ENCODE results near the gene CREB3L4.

CREB3L4 gene

GRCh38 chr1:153942766-153943549 is 24.7 kb upstream of the CREB3L4 start:
- TF ChIP-seq JUND (IDR thresholded peaks at IDR 0.05; ENCODE audit: low read depth), result no peak
- no peak for DNase-seq (ENCODE audit: low read depth in 1 of 2, low spot score in 1 of 2)
- in situ Hi-C loops (cut with HindIII; ENCODE audit: low pct_unique_long_range_greater_than_20kb, low sequenced_read_pairs), result no loop called here

GRCh38 chr1:153944005-153944826 is 23.5 kb upstream of the CREB3L4 start:
- DNase-seq (ENCODE audit: low read depth in 1 of 2, low spot score in 1 of 2), result no peak
- in situ Hi-C loops (cut with HindIII; ENCODE audit: low pct_unique_long_range_greater_than_20kb, low sequenced_read_pairs), result no loop called here
- no peak for TF ChIP-seq JUND (IDR thresholded peaks at IDR 0.05; ENCODE audit: low read depth)

- in situ Hi-C loops (cut with HindIII; ENCODE audit: low pct_unique_long_range_greater_than_20kb, low sequenced_read_pairs), result no loop called here
- DNase-seq (ENCODE audit: low read depth in 1 of 2, low spot score in 1 of 2), result no peak
- TF ChIP-seq JUND (IDR thresholded peaks at IDR 0.05; ENCODE audit: low read depth), result no peak
Measured at GRCh38 chr1:153944827-153945117, 22.9 kb upstream of the CREB3L4 start.

- DNase-seq (ENCODE audit: low read depth in 1 of 2, low spot score in 1 of 2), result peak in 1 of 2 experiments; percentile 62
- in situ Hi-C loops (cut with HindIII; ENCODE audit: low pct_unique_long_range_greater_than_20kb, low sequenced_read_pairs), result no loop called here
- no peak for TF ChIP-seq JUND (IDR thresholded peaks at IDR 0.05; ENCODE audit: low read depth)
Measured at GRCh38 chr1:153945131-153945794, 22.4 kb upstream of the CREB3L4 start.

GRCh38 chr1:153945795-153946621 is 21.7 kb upstream of the CREB3L4 start:
- no peak for TF ChIP-seq JUND (IDR thresholded peaks at IDR 0.05; ENCODE audit: low read depth)
- in situ Hi-C loops (cut with HindIII; ENCODE audit: low pct_unique_long_range_greater_than_20kb, low sequenced_read_pairs), result no loop called here
- DNase-seq (ENCODE audit: low read depth in 1 of 2, low spot score in 1 of 2), result peak; percentile 84 to 88

- TF ChIP-seq JUND (IDR thresholded peaks at IDR 0.05; ENCODE audit: low read depth), result no peak
- DNase-seq (ENCODE audit: low read depth in 1 of 2, low spot score in 1 of 2), result peak; percentile 88 to 97
- in situ Hi-C loops (cut with HindIII; ENCODE audit: low pct_unique_long_range_greater_than_20kb, low sequenced_read_pairs), result no loop called here
Measured at GRCh38 chr1:153946622-153947241, 21.0 kb upstream of the CREB3L4 start, which contains the start of gene DENND4B. Gene DENND4B (minus strand): TSS chr1:153946718. CDS start chr1:153944374, 2,344 bp downstream.

GRCh38 chr1:153951183-153951582 is 16.5 kb upstream of the CREB3L4 start:
- TF ChIP-seq JUND (IDR thresholded peaks at IDR 0.05; ENCODE audit: low read depth), result no peak
- DNase-seq (ENCODE audit: low read depth in 1 of 2, low spot score in 1 of 2), result no peak
- in situ Hi-C loops (cut with HindIII; ENCODE audit: low pct_unique_long_range_greater_than_20kb, low sequenced_read_pairs), result no loop called here

- no peak for TF ChIP-seq JUND (IDR thresholded peaks at IDR 0.05; ENCODE audit: low read depth)
- in situ Hi-C loops (cut with HindIII; ENCODE audit: low pct_unique_long_range_greater_than_20kb, low sequenced_read_pairs), result no loop called here
- DNase-seq (ENCODE audit: low read depth in 1 of 2, low spot score in 1 of 2), result no peak
Measured at GRCh38 chr1:153951801-153952200, 15.9 kb upstream of the CREB3L4 start.

GRCh38 chr1:153953859-153954365 is 13.8 kb upstream of the CREB3L4 start:
- in situ Hi-C loops (cut with HindIII; ENCODE audit: low pct_unique_long_range_greater_than_20kb, low sequenced_read_pairs), result no loop called here
- TF ChIP-seq JUND (IDR thresholded peaks at IDR 0.05; ENCODE audit: low read depth), result no peak
- DNase-seq (ENCODE audit: low read depth in 1 of 2, low spot score in 1 of 2), result no peak

GRCh38 chr1:153954826-153955225 is 12.9 kb upstream of the CREB3L4 start:
- no peak for DNase-seq (ENCODE audit: low read depth in 1 of 2, low spot score in 1 of 2)
- in situ Hi-C loops (cut with HindIII; ENCODE audit: low pct_unique_long_range_greater_than_20kb, low sequenced_read_pairs), result no loop called here
- TF ChIP-seq JUND (IDR thresholded peaks at IDR 0.05; ENCODE audit: low read depth), result no peak

- DNase-seq (ENCODE audit: low read depth in 1 of 2, low spot score in 1 of 2), result no peak
- in situ Hi-C loops (cut with HindIII; ENCODE audit: low pct_unique_long_range_greater_than_20kb, low sequenced_read_pairs), result no loop called here
- no peak for TF ChIP-seq JUND (IDR thresholded peaks at IDR 0.05; ENCODE audit: low read depth)
Measured at GRCh38 chr1:153956997-153957715, 10.5 kb upstream of the CREB3L4 start.
